Hematopoietic multipotent progenitor cell (in vitro differentiated cells): ENCODE results near the gene LAIR1. TPM values are rescaled to one million over a fixed set of nuclear protein-coding genes. Genes with fewer than 3 reads are reported as not detected.
"Not testable (repeated sequence)": the region's sequence is repeated elsewhere in the genome, so short reads cannot be mapped to it uniquely, and the experiment has no call there.

Source experiments
- DNase-seq, 3 donors: peaks; one replicate each; pipeline ENCODE4 v3.0.0-alpha.2; 2011 to 2015; ENCODE audit warnings: low read depth in 2 of 3, low spot score in 2 of 3
- total RNA-seq: library from RNA; depleted of rRNA; stranded (reverse); fragments of >200 nt; gene quantifications from one replicate; pipeline ENCODE4 v1.2.3, GENCODE V29; 2012

The LAIR1 gene
- total RNA-seq, 1 donor = 166 TPM

DNA sequence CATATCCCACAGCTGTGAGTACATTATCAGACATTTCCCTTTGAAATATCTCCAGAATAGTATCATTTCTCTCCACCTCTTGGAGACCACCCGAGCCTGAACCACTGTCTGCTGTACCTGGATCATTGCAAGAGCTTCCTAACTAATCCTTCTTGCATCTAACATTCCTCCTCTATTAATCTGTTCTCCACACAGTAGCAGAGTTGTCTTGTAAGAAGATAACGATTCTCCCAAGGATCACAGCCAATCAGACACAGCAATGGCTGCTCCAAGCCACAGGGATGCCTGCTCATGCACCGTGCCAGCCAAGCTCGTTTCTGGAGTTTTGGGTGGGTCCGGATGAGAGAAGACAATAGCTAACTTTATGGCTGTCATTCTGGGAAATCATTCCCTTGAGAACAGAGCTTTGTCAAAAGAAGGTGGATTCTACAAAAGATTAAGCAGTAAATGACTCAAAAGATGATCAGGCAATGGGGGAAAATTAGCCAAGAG lies 14.5 kb upstream of the LAIR1 start:
- DNase-seq = no peak

DNA sequence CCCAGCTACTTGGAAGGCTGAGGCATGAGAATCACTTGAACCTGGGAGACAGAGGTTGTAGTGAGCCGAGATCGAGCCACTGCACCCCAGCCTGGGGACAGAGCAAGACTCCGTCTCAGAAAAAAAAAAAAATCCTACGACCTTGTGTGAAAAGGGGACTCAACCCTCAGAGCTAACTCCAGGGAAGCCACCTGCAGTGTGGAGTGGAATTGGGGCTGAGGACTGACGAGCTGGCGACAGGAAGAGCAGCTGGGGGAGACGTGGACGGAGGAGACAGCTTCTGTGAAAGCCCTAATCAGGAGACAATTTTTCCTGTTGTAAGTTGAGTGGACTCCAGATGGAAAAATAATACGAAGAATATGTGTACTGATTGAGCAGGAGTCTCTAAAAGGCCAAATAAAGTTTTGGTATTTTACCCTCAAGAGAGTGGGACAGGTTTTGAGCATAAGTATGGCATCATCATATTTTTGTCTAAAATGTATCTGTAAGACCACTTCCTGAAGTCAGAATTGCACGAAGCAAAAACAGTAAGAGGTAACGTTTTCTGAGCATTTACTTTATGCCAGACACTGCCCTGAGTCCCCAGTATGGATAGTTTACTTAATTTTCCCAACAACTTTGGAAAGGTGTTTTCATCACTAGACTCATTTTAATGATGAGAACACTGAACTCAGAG lies 12.0 kb upstream of the LAIR1 start:
- no peak for DNase-seq

DNA sequence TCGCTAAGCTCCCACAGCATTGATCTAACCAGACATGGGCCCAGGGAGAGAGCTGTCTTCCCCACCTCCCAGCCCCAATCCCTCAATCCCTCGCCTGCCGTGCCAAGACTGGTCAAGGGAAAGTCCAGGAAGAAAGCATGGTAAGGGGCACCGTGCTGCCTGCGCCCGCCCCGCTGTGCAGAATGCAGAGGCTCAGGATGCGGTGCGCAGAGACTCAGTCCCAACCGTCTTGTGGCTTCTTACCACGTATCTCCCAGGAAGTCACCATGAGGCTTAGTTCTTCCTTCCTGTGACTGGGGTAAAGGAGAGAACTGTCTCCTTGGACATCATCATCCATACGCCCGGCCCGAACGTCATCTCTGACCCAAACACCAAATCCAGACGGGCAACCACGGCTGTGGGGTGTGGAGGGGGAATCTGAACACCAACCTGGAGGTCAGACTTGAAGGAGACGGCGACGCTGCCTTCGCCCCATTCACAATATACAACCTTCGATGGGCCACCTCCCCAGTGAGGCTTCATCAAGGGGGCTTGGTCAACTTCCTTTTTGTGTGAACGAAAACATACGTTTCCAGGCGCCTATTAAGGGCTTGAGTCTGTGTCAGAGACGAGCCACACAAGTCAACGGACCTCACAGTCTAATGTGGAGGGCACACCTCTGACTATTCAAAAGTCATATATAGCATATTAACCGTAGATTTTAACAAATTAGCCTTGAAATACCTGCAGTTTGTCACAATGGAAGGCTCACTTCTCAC lies 10.6 kb upstream of the LAIR1 start:
- peak in 1 of 3 donors; percentile 22 for DNase-seq

DNA sequence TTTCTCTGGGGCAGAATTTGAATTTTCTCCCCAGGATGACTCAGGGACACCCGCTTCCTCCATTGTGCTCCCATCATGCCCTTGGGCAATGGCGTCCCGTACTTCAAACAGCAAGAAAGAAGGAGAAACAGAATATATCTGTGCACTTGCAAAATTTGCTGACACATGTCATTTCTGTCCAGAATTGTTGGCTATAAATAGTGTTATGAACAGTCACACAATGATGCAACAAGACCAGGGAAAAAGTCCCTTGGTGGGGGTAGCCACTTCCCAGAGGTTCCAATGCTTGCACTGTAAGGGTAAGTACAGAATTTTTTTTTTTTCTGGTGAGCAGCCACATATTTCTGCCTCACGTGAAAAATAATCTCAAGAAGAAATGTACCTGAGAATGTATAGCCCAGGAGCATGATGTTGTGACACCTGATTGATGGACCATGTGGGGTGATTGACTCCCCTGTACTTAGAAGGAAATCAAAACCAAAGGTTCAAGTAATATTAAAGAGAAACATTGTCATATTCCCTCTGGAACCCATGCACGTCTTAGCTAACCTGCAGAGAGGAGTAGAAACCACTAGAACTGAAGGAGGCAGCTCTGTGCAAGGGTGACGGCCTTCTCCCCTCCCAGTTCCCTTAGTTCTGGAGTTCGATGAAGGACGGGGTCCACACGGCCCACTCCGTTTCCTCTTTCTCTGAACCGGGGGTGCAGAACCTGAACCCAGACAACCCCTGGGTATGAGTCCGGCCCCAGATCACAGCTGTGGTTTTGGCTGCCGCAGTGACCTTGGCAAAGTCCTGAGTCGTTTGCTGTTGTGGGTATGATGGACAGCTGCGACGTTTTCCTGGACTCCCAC lies 9.3 kb upstream of the LAIR1 start:
- peak in 2 of 3 donors; percentile 50 to 61 for DNase-seq

DNA sequence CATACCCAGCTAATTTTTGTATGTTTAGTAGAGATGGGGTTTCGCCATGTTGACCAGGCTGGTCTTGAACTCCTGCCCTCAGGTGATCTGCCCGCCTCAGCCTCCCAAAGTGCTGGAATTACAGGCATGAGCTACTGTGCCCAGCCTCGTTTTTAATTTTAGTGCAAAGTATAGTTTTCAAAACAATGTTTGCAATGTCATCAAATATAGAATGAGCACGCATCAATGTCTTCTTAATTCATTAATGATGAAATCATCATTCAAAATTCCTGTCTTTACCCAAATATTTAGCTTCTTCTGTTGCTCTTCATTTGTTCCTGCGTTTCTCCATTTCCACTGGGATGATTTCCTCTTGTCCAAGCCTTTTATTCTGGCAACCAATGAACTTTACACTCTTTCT lies 6.7 kb upstream of the LAIR1 start:
- not testable (repeated sequence) for DNase-seq

DNA sequence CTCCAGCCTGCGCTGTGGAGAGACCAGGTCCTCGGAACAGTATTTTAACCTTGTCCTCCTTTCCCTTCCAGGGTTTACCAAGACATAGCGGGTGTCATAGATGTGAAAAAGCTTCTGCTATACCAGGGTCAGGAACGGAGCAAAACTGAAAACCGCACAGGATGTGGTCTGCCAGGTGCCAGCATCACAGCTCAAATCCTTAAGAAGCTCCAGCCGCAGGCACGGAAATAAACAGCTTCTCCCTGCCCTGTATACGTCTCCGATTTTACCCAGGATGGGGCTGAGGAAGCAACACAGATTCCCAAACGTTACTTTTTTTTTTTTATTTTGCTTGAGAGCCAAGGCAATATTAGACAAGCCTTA lies 5.7 kb upstream of the LAIR1 start:
- peak in 2 of 3 donors; percentile 69 to 85 for DNase-seq

DNA sequence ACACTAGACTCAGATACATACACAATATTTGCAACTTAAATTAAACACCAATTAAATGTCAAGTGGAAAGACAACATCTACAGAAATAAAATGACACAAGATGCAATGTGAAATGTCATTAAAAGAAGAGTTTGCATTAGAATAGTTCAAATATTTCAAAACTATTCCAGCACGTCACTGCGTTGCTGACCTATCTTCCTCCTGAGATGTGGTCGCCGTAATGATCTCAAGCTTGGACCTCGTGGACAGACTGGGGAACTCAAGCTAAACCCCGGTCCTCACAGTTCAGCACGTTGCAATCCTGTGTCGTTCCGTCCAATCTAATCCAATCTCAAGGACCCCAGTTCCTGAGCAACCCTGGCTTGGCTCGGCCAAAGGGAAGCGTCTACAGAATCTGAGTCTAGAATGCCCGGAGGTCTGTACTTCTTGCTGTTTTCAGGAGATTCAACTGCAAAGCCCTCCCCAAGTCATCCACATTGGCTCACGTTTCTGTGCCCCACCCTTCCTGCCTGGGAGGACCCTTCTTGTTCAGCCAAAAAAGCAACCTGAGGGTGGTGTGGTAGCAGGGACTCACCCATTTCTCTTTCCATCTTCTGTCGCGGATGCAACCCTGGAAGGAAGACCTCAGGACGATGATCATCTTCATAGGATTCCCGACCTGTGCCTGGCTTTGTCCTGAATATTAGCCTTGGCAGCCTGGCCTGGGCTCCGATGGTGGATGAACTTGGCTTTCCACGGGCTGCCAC lies 5.1 kb upstream of the LAIR1 start:
- DNase-seq = not testable (repeated sequence)

DNA sequence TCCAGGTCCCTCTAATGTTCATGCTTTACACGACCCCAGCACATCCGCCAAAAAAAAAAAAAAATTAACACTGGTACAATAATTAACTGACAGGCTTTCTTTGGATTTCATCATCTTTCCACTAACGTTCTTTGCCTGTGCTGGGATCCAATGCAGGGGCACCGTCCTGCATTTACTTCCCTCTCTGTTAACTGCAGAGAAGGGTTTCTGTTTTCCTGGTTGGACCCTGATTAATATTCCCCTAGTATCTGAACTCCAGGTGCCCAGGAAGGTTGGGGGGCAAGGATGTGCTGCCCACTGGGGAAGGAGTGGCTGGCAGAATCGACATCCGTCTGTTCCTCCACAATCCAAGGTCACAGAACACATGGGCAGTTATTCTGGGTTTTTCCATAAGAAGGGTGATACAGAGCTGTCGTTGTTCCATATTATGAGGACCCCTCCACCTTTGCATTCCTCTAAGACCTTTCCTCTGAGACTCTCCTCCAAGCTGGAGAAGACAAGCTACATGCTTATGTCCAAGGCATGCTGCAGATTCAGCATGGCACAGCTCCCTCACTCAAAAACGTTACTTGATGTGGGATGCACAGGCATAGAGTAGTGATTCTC lies 4.5 kb upstream of the LAIR1 start:
- no peak for DNase-seq

DNA sequence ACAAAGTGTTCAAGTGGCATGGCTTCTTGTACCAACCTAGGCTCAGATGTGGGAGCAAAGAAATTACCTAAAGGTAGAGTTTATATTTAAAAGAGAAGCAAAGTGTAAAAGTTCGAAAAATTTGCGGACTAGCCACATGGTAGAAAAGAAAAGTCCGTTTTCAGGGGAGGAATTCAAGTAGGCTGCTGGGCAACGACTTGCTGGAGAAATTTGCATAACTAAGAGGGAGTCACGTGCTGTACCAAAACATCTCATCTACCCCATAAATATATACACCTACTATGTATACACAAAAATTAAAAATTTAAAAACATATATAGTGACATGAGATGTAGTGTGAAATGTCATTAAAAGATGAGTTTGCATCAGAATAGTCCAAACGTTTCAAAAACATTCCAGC lies 2.1 kb upstream of the LAIR1 start:
- no peak for DNase-seq

DNA sequence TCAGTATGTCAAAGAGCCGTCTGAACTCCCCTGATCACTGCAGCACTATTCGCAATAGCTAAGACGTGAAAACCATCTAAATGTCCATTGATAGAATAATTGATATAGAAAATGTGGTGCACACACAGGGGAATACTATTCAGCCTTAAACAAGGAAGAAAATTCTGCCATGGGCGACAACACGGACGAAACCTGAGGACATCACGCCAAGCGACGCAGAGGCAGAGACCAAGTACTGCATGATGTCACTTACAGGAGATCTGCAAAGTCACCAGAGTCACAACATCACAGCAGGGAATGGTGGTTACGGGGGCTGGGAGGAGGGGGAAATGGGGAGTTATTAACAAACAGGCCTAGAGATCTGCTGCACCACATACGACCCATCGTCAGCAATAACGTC lies 1.1 kb upstream of the LAIR1 start:
- DNase-seq = not testable (repeated sequence)

DNA sequence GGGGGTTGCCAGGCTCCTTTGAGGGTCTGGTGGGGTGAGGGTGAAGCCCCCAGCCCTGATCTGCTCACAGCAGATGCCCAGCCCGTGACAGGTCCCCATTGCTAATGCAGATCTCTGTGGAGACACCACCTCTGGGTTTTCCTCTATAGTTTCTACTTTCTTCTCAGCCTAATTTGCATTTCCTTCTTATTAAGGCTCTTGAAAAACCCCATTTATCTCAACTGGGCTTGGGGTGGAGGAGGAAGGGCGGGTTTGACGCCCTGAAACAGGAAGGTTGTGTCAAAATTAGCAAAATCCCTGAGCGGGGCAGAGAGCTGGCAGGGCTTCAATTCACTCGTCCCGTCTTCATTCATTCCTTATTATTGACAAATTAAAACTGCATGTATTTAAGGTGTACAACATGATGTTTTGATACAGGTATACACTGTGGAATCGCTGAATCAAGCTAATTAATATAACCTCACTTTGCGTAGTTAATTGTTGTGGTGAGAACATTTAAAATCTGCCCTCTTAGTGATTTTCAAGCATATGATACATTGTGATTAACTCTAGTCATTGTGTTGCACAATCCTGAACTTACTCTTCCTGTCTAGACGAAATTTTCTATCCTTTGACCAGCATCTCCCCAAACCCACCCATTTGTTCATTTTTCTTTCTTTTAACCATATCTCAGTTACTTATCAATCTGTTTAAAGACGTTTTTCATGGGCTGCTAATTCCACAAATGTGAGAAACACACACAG lies 2.9 kb downstream of the LAIR1 start:
- not testable (repeated sequence) for DNase-seq

DNA sequence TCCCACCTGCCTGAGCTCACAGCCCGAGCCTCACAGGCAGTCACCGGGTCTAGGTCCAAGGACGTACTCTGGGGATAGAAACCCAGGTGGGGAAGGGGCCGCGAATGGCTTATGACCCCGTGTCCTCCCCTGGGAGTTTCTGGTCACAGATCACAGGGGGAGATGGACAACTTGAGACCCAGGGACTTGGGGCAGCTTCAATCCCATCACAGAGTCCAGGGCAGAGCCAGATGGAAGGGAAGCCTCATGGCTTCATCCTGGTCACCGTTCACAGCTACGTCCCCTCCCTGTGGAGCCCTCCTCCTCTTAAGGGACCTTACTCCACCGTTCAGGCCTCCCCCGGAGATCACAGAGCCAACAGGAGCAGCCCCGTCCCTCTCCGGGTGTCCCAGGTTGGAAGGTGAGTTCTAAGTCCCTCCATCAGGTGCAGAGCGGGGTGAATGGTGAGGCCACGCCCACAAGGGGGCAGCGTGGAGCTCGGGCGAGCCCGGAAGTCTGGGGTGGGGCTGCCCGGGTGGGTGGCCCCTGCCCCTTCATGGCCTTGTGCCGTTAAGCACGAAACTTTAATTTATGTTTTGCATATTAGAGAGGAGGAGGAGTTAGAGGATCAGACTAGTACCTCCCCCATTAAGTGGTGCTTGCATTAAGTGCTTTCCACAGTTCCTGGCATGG lies 5.4 kb downstream of the LAIR1 start:
- DNase-seq = not testable (repeated sequence)

DNA sequence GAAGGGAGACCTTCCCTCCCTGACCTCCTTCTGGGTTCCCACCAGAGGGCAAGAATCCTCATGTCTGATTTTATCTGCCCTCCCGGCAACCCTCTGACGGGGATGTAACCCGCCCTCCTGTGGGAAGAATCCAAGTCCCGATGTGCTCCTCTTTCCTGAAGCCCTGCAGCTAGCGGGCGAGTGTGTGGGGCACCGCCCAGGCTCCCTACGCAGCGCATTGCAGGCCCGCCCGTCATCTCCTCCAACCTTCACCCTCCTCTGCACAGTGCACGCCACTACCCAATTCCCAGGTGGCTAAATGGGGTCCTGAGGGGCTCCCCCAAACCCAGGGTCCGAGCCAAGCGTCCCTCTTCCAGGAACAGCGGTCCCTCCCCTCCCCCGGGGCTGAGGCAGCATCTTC lies 7.3 kb downstream of the LAIR1 start:
- DNase-seq = no peak

DNA sequence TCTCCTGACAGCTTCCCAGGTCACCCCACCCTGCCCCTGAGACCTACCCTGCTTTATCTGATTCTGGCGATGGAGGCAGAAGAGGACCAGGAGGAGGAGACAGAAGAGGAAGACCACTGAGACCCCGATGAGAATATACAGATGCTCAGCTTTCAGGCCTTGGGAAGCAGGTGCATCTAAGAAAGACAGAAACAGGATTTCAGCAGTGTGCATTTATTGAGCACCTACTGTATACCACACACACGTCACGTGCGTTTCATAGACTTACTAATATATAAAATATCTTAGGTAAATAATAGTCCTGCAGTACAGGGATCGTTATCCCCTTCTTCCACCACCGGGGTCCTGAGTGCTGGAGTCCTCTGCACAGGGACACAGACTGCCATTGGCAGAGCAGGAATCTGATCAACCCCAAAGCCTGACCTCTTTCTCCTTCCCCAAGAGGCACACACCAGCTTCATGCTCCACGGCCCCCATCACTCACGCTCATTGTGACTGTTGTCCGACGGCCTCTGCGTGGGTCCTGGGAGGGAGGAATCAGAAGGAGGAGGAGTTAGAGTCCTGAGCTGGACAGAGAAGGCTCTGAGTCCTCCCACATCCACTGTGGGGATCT lies 8.2 kb downstream of the LAIR1 start:
- no peak for DNase-seq

DNA sequence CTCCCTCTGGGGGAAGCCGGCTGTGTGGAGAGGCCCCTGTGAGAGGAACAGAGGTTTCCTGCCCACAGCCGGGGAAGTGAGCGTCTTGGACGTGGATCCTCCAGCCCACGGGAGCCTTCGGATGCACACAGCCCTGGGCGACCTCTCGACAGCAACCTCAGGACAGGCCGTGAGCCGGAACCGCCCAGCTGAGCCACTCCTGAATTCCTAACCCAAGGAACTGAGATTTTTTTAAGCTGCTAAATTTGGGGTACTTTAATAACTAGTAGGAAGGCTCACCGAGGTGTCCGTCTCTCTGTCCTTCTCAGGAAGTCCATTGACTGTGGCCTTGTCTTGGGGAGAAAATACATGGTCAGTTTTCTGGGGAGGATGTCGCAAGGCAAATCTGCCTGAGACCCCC lies 9.1 kb downstream of the LAIR1 start:
- DNase-seq = no peak

DNA sequence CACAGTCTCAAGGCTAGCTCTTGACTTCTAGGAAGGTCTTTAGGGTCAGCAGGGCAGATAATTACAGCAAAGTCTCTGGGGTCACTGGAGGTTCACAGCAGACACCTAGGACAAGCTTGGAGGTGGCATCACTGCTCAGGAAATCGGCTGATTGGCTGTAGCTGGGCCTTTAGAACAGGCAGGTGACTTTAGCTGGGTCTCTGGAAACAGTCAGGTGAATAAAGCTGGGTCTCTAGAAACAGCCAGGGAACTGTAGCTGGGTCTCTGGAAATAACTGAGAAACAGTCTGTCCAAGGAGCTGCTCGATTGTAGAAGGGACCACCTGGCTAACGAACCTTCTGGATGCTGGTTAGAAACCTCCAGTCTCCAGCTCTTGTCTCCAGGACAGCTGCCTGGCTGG lies 10.0 kb downstream of the LAIR1 start:
- no peak for DNase-seq

DNA sequence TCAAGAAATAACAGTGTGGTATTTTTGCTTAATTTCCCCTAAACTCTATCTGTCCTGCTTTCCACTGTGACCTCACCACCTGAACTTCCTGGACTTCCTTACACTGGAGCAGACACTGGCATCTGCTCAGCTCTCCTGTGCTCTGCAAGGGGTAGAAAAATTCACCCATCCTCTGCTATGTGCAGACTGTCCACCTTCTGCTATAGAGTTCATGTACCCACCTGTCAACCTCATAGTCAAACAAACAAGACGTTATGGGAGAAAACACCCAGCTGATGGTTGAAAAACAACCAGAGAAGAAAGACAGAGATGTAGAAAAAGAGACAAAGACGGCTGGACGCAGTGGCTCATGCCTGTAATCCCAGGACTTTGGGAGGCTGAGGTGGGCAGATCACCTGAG lies 12.2 kb downstream of the LAIR1 start:
- DNase-seq = no peak

DNA sequence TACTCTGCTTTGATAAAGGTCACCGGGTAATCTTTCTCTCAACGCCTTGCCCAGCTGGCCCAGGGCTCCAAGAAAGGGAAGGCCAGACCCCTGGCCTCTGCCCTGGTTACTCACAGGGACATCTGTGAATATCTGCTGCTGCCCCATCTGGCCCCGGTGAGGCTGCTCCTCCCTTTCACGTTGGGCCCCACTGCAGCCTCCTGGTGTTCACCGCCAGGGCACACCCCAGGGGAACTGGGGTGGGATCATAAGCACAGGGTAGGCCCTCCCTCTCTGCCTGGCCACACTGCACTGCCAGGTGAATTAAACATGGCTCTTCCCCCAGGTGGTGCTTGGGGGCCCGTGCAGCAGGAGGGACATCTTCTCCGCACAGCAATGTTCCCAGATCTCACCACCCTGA lies 12.7 kb downstream of the LAIR1 start:
- DNase-seq = peak in 1 of 3 donors; percentile 39

DNA sequence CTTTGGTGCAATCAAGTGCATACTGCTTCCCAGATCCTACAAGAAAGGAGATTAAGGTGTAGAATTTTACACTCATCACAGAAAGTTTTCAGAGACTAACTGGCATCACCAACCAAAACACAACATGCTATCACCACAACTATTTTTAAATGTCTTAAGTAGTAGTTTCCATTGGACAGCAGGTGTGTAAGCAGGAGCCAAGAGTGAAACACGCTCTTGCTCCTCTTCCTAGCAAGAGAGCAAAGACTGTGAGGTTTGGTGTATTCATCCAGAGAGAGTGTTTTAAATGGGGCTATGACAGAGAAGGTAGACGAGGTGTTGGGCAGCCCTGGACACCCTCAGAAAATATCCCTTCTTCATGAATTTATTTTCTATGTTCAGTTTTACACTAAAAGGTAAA lies 13.3 kb downstream of the LAIR1 start:
- no peak for DNase-seq
